Skin of body (tissue), 2 donors: ENCODE results near the gene CD79A. TPM values are rescaled to one million over a fixed set of nuclear protein-coding genes. Genes with fewer than 3 reads are reported as not detected.
"Not testable (repeated sequence)": the region's sequence is repeated elsewhere in the genome, so short reads cannot be mapped to it uniquely, and the experiment has no call there.

Experiments
- DNase-seq: peaks from one replicate; lab custom pipeline; 2025; lab: John Stamatoyannopoulos, UW
- total RNA-seq: library from RNA; depleted of rRNA; stranded (reverse); fragments of >200 nt; gene quantifications from one replicate; pipeline ENCODE4 v1.2.3, GENCODE V29; 2014

Gene CD79A
- total RNA-seq, 1 donor from 2014 or later, result 0.79 TPM

DNA sequence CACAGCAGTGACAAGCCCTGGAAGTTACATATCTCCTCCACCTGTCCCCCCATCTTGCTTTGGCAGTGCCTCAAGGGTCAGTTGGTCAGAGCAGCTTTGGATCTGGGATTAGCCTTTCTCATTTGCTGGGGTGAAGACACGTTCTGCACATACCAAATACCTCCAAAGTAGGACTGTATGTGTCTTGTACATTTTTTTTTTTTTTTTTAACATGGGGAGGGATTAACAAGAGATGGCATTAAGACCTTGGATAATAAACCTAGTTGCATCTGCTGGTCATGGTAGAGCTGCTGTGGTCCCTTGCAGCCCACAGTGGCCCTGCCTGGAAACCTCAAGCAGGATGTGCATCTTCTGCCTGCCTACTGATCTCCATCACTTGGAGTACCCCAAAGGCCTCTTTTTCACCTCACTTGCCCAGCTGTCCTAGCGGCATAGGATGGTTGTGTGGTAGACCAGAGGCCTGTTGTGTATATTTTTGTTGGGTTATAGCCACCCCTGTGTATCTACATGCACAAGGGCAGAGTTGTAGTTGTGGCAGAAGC lies 14.6 kb upstream of the CD79A start:
- DNase-seq, result no peak

DNA sequence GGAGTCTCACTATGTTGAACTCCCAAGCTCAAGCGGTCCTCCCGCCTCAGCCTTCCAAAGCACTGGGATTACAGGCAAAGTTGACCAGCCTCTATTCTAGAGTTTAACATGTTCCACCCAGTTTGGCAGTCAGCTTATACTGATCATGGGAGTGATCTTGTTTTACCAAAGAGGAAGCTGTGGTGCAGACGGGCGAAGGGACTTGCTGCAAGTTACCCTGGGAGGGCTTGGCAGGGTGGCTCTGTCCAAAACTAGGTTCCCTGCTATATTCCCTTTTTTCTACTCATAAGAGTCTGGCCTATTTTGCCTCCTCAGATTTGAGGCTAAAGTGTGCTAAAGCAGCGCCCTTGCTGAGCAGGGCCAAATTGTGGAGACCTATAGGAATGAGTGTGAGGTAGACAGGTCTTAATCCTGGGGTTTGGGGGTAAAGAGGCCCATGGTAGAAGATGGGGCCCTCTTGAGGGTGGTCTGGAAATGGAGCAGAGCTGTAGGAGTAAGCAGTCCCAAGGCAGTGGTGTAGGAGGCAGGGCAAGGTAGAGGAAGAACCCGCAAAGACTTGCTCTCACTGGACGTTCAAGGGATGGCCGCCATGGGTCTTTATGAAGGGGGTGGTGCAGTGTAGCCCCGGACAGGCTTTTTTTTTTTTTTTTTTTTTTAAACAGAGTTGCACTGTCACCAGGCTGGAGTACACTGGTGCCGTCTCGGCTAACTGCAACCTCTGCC lies 13.7 kb upstream of the CD79A start:
- DNase-seq, result no peak

DNA sequence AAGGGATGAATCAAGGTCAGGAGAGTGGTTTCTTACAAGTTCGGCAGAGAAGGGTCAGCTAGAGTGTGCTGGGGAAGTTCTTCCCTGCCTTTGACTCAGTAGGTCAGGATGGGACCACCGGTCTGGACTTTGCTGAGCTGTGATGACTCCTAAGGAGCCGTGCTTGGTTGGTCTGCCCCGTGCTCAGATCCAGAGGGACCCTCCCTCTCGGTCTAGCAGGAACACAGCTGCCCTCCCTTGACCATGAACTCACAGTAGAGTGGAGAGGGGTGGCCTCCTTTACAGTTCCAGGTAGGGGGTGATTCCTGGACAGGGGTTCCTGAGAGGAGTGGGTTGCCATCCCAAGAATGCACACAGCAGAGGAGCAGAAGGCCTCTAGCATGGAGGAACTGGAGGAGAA lies 12.7 kb upstream of the CD79A start:
- no peak for DNase-seq

DNA sequence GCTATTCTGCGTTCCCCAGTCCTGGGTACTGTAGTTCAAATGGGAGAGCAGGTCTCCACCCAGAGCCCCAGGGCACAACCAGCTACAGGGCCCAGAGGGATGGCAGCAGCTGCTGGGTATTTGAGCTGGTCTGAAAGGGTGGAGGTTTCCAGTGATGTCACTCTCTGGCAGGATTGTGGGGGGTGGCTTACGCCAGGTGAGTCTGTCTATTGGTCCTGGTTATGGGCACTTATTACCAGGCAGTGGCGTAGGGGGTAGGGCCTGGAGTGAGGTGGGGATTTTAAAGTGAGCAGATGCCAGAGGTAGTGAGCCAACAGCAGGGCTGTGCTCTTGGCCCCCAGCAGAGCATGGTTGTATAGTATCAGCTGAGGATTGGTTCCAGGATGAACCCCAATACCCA lies 10.8 kb upstream of the CD79A start:
- no peak for DNase-seq

DNA sequence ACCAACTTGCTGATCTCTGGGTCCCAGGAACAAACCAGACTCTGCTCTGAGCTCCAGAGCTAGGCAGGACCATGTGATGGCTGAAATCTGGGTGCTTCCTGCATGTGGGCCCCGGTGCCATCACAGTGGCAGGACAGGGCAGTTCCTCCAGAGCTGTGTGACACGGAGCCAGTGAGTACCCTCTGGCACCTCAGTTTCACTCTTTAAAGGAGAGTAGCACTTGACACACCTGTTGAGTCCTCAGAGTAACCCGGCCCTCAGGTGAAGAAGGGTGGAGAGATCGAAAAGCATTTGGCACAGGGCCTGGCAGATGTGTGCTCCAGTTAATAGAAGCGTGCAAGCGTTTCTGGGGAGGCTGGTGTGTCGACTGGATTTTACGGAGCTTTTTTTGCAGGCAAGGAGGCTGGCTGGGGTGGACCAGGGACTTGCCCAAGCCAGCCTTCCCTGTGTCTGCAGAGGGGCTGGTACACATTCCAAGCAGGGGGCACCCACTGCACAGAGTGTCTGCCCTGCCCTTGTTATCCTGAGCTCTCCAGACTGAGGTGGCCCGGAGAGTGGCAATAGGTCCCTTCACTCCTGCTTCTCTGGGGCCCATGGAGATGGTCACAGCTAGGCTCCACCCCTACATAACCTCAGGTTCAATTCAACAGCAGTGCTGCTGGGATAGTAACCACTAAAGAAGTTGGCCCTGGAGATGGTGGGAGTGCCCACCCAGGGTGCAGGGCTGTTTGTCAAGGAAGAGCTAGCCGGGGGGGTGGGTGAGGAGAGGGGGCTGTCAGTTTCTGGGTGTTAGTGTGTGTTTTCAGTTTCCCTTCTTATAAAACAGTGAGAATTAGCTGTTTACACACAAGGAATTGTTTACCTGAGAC lies 8.7 kb upstream of the CD79A start:
- DNase-seq, result no peak

DNA sequence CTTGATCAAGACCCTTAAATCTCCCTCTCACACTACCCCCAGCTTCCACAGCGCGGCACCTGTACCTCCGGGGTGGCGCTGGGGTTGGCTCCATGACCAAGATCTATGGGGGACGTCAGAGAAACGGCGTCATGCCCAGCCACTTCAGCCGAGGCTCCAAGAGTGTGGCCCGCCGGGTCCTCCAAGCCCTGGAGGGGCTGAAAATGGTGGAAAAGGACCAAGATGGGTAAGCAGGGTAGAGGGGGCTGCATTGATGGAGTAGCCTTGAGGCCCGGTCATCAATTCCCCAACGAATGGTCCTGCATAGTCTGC lies 8.1 kb upstream of the CD79A start:
- no peak for DNase-seq

DNA sequence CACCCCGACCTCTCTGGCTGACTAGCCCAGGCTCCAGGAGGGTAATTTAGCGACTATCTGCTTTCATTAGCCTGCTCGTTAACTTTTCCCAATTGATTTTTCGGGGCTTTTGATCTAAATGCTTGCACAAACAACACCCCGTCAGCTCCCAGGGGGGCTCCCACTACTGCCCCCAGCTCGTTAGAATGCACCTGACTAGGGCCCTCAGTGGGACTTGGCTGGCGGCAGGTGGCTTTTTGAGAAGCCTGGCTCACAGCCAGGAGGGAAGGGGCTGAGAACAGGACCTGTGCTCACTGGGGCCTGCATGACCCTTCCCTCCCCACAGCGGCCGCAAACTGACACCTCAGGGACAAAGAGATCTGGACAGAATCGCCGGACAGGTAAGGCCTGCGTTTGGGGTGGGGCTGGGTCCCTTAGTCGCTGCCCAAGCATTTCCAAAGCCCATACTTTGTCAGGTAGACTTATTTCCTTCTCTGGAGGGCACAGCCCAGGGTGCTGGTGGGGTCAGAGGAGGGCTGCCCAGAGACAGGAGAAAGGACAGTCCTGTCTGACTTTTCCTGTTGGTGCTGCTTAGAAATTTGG lies 7.6 kb upstream of the CD79A start:
- no peak for DNase-seq

DNA sequence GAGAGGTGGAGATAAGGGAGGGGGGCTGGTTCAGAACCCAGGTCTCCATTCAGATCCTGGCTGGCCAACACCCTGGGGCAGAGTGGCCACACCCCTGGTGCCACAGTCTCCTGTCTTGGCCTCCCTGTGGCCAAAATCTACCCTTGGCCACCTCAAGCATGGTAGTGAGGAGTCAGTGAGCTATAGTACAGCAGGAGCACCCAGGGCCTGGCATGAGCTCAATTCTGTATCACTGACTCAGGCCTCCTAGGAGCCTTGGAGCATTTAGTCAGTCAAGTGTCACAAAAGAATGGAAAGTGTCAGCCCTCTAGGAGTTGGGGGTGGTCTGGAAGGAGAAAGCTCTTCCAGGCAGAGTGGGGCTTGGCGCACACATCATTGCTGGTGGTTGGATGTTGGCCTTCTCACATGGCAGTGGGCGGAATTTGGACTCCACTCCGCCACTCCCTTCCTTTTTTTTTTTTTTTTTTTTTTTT lies 6.6 kb upstream of the CD79A start:
- DNase-seq, result no peak

DNA sequence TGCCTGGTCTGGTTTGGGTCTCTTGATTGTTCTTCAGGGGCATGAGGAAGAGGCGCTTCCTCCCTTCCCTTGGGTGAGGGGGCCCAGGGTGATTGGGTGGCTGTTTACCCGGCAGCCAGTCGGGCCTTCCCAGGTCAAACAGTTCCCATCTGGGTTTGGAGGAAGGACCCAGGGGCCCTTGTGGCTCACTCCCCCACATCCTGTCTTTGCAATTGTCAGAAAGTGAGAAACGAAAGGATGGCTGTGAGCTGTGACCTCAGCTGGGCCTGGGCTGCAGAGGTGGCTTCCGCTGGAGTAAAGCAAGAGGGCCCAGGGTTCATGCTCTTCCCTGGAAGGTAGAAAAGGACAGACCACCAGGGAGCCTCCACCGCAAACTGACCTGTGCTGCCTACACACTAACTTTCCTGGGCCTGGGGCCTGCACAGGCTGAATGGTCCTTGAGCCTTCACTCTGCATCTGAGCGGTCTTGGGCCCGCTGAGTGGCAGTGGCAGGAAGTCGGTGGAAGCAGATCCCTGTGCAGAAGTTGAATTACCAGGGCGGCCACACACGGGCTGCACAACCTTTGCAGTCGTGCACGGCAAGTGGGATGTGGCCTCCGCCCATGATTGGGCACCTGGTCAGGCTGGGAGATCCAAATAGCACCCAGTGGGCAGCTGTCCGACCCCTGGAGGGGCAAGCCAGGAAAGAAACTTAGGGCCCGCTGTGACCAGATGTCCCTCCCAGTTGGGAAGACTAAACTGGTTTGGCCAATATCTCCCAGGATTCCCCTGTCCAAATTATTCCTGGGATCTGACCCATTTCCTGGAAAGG lies 5.3 kb upstream of the CD79A start:
- no peak for DNase-seq

DNA sequence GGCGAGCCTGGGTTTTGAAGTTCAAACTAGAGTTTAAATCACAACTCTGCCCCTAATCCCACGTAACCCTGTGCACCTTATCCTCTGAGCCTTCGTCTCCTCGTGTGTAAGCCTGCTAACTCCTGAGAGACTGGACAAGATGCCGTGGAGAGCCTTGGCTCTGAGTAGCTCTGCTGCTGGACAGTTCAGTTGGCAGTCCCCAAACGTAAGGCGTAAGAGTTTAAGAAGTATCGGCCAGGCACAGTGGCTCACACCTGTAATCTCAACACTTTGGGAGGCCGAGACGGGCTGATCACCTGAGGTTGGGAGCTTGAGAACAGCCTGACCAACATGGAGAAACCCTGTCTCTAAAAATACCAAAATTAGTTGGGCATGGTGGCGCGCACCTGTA lies 4.7 kb upstream of the CD79A start:
- no peak for DNase-seq

DNA sequence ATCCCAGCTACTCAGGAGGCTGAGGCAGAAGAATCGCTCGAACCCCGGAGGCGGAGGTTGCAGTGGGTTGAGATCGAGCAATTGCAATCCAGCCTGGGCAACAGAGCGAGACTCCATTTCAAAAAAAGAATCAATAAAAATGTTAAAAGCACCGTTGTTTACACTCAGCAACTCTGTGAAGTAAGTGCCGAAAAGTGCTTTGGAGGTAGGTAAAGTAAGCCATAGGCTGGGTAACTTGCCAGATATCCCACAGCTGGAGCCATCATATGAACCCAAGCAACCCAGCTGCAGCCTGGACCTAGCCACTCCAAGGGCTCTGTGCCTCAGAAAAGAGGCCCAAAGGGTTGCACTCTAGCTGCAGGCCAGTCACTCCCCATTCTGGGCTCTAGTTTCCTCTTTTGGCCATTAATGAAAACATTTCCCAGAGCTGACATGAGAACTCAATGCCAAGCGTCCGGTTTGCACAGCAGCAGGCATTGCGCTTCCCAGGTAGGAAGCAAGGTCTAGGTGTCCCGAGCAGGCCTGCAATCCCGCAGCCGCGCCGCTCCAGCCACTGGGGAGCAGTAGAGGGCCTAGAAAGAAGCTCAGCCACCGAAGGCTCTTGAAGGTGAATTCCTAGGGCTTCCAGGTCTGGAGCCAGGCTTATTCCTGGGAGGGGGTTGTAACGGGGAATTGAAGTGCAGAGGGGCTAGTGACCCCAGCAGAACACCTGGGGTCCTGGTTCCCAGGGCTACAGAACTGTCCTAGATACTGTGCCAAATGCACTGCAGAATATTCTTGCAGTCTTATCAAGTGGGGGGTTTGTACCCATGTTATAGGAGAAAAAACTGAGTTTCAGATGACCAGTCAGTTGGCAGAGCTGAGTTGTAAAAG lies 4.1 kb upstream of the CD79A start:
- DNase-seq, result no peak

DNA sequence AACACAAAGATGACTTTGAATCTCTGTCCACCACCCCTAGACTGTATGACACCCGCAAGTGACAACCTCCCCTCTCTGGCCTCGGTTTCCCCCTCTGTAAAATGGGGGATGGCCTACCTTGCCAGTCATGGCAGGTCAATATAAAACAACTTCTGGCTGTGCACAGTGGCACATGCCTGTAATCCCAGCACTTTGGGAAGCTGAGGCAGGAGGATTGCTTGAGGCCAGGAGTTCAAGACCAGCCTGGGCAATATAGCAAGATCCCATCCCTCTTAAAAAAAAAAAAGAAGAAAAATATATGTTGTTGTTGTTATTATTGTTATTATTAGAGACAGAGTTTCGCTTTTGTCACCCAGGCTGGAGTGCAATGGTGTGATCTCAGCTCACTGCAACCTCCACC lies 1.1 kb upstream of the CD79A start:
- not testable (repeated sequence) for DNase-seq

DNA sequence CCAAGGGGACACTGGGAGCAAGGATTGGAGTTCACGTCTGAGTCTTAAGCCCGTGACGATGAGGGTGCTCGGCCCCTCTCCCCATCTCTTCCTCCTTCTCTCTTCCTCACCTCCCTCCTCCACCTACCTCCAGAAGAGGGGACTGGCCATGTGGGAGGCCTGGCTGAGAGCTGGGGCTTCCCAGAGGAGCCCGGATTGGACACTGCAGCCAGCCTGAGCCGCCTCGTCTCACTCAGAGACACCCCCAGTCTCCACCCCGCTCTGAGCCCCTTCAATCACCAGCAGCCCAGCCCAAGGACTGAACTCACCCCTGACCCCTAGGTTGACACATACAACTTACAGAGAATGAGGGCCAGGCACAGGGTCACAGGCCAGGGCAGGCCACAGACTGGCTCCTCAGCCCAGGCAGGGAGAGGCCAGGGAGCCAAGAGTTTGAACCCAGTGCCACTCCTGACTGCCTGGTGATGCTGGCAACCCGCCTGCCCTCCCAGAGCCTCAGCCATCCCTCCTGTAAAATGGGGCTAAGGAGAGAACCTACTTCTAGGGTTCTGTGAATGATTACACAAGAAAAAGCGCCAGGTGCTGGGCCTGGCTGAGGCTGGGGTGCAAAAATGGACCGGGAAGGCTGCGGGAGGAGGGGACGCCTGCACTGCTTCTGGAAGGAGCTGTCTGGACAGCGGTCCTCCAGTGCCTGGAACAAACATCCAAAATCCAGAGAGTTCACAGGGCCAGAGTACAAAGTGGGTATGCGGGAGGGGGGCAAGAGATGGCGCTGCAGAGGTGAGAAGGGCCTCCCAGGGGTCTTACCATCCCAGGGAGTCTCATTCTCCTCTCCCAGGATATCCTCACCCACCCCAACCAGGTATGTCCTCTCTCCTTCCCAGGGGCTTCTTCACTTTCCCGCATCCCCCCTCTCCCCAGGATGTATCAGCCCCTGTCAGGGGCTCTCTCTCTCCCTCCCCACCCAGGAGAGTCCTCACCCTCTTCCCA lies 1.1 kb downstream of the CD79A start:
- DNase-seq, result no peak

DNA sequence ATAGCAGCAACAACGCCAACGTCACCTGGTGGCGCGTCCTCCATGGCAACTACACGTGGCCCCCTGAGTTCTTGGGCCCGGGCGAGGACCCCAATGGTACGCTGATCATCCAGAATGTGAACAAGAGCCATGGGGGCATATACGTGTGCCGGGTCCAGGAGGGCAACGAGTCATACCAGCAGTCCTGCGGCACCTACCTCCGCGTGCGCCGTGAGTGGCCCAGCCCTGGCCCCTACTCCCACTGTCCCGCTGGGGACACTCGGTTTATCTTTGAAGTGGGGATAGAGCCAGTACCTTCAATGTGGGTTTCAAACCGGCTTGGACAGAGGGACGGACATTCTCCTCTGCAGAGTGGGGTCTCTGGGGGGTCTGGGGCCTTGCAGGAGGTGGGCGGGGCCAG lies 2.0 kb downstream of the CD79A start:
- no peak for DNase-seq

DNA sequence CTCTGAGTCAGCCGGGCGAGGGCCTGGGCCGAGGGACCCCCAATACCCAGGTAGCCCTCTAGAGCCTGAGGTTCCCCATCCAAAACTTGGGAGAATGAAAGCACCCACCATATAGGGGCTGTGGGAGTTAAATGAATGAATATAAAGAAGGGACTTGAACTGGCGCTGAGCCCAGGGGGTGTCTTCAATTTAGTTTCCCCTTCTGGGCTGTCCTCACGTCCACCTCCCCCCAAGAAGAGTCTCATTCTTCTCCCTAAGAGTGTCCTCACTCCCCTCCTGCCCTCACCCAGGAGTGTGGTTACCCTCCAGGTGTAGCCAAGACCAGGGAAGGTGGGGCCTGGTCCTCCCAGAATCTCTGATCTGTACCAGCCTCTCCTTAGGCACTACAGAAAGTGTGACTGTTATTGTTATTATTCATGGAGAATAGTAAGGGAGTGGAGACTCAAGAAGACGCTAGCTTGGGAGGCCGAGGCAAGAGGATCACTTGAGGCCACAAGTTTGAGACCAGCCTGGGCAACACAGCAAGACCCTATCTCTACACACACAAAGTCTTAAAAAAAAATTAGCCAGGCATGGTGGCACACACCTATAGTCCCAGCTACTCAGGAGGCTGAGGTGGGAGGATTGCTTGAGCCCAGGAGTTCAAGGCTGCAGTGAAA lies 2.7 kb downstream of the CD79A start:
- no peak for DNase-seq

DNA sequence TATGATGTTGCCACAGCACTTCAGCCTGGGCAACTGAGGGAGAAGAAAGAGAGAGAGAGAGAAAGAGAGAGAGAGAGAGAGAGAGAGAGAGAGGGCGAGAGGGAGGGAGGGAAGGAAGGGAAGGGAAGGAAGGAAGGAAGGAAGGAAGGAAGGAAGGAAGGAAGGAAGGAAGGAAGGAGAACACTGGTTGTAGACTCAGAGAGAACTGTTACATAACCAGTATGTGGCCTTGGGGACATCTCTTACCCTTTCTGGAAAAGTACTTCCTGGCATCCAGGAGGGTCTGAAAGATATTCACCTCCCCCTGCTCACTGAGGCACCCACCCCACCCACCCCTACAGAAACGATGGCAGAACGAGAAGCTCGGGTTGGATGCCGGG lies 3.2 kb downstream of the CD79A start:
- no peak for DNase-seq

DNA sequence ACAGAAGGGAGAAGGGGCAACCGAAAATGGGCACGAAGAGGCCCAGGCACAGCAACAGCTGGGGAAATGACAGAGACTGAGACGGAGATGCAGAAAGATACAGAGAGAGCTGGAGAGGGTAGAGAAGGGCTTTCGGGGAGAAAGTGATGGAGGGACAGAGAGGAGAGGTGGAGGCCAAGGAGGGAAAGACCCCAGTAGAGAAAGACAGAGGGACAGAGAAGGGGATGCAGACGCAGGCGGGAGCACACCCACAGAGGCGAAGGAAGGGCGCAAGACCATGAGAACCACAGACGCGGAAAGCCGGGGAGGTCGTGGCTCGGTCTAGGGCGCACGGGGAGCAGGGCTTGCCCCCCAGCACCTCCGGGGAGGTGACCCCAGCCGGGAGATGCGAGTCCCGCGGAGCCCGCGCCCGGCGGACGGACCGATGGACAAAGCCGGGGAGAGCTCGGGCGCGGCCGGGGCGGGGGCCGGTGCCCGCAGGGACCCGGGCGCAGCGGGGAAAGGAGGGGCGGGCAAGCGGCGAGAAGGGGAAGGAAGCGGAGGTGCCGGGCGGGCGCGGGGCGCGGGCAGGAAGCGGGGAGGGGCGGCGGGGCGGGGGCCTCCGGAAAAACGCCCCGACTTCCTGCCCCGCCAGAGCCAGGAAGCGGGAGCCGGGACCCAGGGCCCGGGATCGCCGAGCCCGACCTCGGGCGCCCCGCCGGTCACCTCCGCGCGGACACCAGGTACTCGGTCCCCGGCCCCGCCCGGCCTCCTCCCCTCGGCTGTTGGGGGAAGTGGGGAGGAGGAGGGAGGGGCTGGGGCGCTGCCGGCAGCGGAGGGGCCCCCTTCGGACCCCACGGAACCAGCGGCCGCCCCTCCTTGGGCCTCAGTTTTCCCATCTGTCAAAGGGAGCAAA lies 5.7 kb downstream of the CD79A start, which contains the start of gene ARHGEF1:
Gene ARHGEF1, plus strand, starts transcription at position 617 of the 895 bp plus-strand sequence. CDS start 4,899 bp downstream, outside the sequence.
- no peak for DNase-seq

DNA sequence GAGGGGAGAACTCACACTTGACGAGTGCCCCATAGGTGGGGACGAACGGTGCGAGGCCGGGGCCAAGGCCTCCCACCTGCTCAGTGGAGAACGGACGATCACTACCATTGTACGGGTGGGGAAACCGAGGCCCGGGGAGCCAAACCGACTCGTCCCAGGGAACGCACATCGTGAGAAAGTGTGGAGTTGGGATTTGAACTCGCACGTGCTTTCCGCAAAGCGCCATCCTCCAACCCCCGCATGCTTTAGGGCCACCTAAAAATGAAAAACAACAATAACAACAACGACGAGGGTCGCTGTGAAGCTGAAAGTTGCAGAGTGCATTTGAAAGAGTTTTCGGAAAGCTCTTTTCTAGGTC lies 6.4 kb downstream of the CD79A start:
- no peak for DNase-seq
